Liver (tissue), 9 donors: Measurements from ENCODE around the gene PDX1. TPM values are rescaled to one million over a fixed set of nuclear protein-coding genes. Genes with fewer than 3 reads are reported as not detected.

Experiments
- DNase-seq: peaks from one replicate; pipeline ENCODE4 v3.0.0-alpha.2; 2017; ENCODE audit warnings: low spot score
- H3K27ac ChIP-seq, 2 donors: one replicate each; pipeline ENCODE4 v1.7.0; 2013; ENCODE audit warnings: inconsistent platforms in 2 of 2, low read length in 2 of 2, control low read depth in 1 of 2, low read depth in 1 of 2, mild to moderate bottlenecking in 1 of 2
- H3K27me3 ChIP-seq, 4 donors: one replicate each; pipeline versions ENCODE4 v1.6.1 to v1.7.0; 2013; ENCODE audit warnings: low read length in 3 of 4, inconsistent platforms in 1 of 4, mild to moderate bottlenecking in 1 of 4, moderate library complexity in 1 of 4; ENCODE audit not compliant: control insufficient read depth in 4 of 4, insufficient read depth in 4 of 4
- H3K36me3 ChIP-seq, 4 donors: one replicate each; pipeline versions ENCODE4 v1.6.1 to v1.7.0; 2013; ENCODE audit warnings: low read length in 3 of 4, mild to moderate bottlenecking in 3 of 4, low read depth in 1 of 4, moderate library complexity in 1 of 4; ENCODE audit not compliant: control insufficient read depth in 4 of 4, insufficient read depth in 3 of 4
- H3K4me1 ChIP-seq, 4 donors: one replicate each; pipeline versions ENCODE4 v1.6.1 to v1.7.0; 2013; ENCODE audit warnings: low read length in 3 of 4, mild to moderate bottlenecking in 3 of 4, moderate library complexity in 1 of 4; ENCODE audit not compliant: control insufficient read depth in 4 of 4, insufficient read depth in 4 of 4
- H3K4me3 ChIP-seq, 3 donors: one replicate each; pipeline versions ENCODE4 v1.6.1 to v1.7.0; 2013; ENCODE audit warnings: low read length in 3 of 3, control low read depth in 1 of 3, low read depth in 1 of 3, mild to moderate bottlenecking in 1 of 3
- H3K9ac ChIP-seq, 2 donors: one replicate each; pipeline ENCODE4 v1.7.0; 2013; ENCODE audit warnings: low read length in 2 of 2, mild to moderate bottlenecking in 2 of 2, moderate library complexity in 2 of 2, control low read depth in 1 of 2, low read depth in 1 of 2
- H3K9me3 ChIP-seq, 4 donors: one replicate each; pipeline versions ENCODE4 v1.6.1 to v1.7.0; 2013; ENCODE audit warnings: low read length in 3 of 4; ENCODE audit not compliant: control insufficient read depth in 4 of 4
- ATF3 ChIP-seq: IDR thresholded peaks from 2 replicates; pipeline ENCODE4 v1.6.1; 2016; ENCODE audit warnings: antibody characterized with exemption
- EGR1 ChIP-seq, 2 donors: IDR thresholded peaks; 2 replicates each; pipeline ENCODE4 v1.6.1; 2016 to 2018; ENCODE audit warnings: antibody characterized with exemption in 2 of 2, low read depth in 2 of 2
- FOXA1 ChIP-seq: IDR thresholded peaks from 2 replicates; pipeline ENCODE4 v1.6.1; 2016; ENCODE audit warnings: antibody characterized with exemption
- FOXA2 ChIP-seq: IDR thresholded peaks from 2 replicates; pipeline ENCODE4 v1.6.1; 2016; ENCODE audit warnings: antibody characterized with exemption
- GABPA ChIP-seq, 2 donors: IDR thresholded peaks in 1 of 2; conservative IDR thresholded peaks in 1 of 2; 2 replicates each; pipeline ENCODE4 v1.6.1; 2016; ENCODE audit warnings: antibody characterized with exemption in 2 of 2, mild to moderate bottlenecking in 1 of 2, moderate library complexity in 1 of 2
- HNF4A ChIP-seq, 2 donors: conservative IDR thresholded peaks; 2 replicates each; pipeline ENCODE4 v1.6.1; 2016; ENCODE audit warnings: antibody characterized with exemption in 2 of 2, mild to moderate bottlenecking in 2 of 2
- HNF4G ChIP-seq: IDR thresholded peaks from 2 replicates; pipeline ENCODE4 v1.6.1; 2016; ENCODE audit warnings: antibody characterized with exemption
- JUND ChIP-seq, 2 donors: IDR thresholded peaks; 2 replicates each; pipeline ENCODE4 v1.6.1; 2016; ENCODE audit warnings: antibody characterized with exemption in 2 of 2
- MAX ChIP-seq: IDR thresholded peaks from 2 replicates; pipeline ENCODE4 v1.6.1; 2016; ENCODE audit warnings: antibody characterized with exemption
- RAD21 ChIP-seq, 2 donors: IDR thresholded peaks; 2 replicates each; pipeline ENCODE4 v1.6.1; 2016; ENCODE audit warnings: antibody characterized with exemption in 2 of 2, mild to moderate bottlenecking in 2 of 2
- RXRA ChIP-seq, 2 donors: IDR thresholded peaks; 2 replicates each; pipeline ENCODE4 v1.6.1; 2017 to 2018; ENCODE audit warnings: antibody characterized with exemption in 2 of 2, mild to moderate bottlenecking in 1 of 2
- SP1 ChIP-seq: IDR thresholded peaks from 2 replicates; pipeline ENCODE4 v1.6.1; 2018; ENCODE audit warnings: antibody characterized with exemption, mild to moderate bottlenecking
- TAF1 ChIP-seq: conservative IDR thresholded peaks from 2 replicates; pipeline ENCODE4 v1.6.1; 2016; ENCODE audit warnings: antibody characterized with exemption, mild to moderate bottlenecking
- YY1 ChIP-seq: IDR thresholded peaks from 2 replicates; pipeline ENCODE4 v1.6.1; 2016; ENCODE audit warnings: antibody characterized with exemption, mild to moderate bottlenecking
- WGBS: extraction: QIAGEN DNeasy Blood & Tissue Kit; methylation state at CpG from one replicate; pipeline ENCODE4 v1.1.7; 2013; 5-methylcytosine and 5-hydroxymethylcytosine counted together
- polyA plus RNA-seq, 2 donors: library from polyadenylated mRNA; stranded (reverse) in 1 of 2; unstranded in 1 of 2; fragments of 200-250 nt in 1 of 2; fragments of >200 nt in 1 of 2; fragmentation: Nextera tagmentation in 1 of 2; extraction: Ambion mirVana in 1 of 2; gene quantifications; one replicate each; pipeline versions ENCODE4 v1.2.1 to v1.2.3, GENCODE V29; 2013 to 2015
- total RNA-seq, 2 donors: library from RNA; depleted of rRNA; stranded (reverse); fragments of >200 nt; gene quantifications; one replicate each; pipeline ENCODE4 v1.2.3, GENCODE V29; 2014
- TF ChIP-seq, protein P1 (sequence below): IDR thresholded peaks from 2 replicates; pipeline ENCODE4 v1.6.1; 2016; ENCODE audit warnings: antibody characterized with exemption
- TF ChIP-seq, protein P2 (sequence below): IDR thresholded peaks from 2 replicates; pipeline ENCODE4 v1.6.1; 2016; ENCODE audit warnings: antibody characterized with exemption, mild to moderate bottlenecking
- TF ChIP-seq, protein P3 (sequence below): fragments of 150-350 bp; IDR thresholded peaks from 2 replicates; pipeline ENCODE4 v1.5.1; 2017; ENCODE audit warnings: improper control_type of control experiment, low read depth, low read length; ENCODE audit not compliant: missing input control
- donor health status: healthy.
- donor health status: healthy.
- donor health status: healthy.
- donor health status: healthy.
- donor health status: healthy.

Gene PDX1
- total and polyA plus RNA-seq, 4 donors = 0.08 to 0.16 (median 0.10) TPM; not detected in 1

DNA sequence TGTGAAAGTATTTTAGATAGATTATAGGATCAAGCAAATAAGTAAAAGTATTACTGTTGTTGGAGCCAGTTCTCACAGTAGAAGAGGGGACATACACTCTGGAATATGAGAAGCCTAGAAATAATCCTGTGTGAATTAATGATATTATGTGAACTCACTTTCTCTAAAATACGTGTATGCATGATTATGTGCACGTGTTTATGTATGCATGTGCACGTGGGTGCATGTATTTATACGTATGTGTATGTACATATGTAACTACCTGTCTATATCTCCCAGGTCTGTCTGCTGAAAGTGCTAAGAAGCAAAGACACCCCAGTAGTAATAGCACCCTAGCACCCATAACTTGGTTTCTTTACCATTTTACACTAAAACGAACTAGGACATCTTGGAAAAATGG lies 41.5 kb upstream of the PDX1 start:
- peaks cover 0 to 4% (median under 1%) of the 10 kb centered on the region in 4 donors for H3K27me3 ChIP-seq
- no peak overlapping the region for H3K27ac ChIP-seq
- no peaks in the 10 kb centered on the region for H3K36me3 ChIP-seq
- DNase-seq = no peak
- no peaks in the 10 kb centered on the region for H3K9me3 ChIP-seq
- no peak overlapping the region for H3K4me3 ChIP-seq
- TF ChIP-seq SP1 (no peak), HNF4A (conservative IDR thresholded peaks at IDR 0.05) (no peak), FOXA1 (no peak), JUND (IDR thresholded peaks at IDR 0.05) (no peak), EGR1 (IDR thresholded peaks at IDR 0.05; ENCODE audit: low read depth in 2 of 2) (no peak), RXRA (IDR thresholded peaks at IDR 0.05) (no peak), FOXA2 (no peak), YY1 (no peak), RAD21 (IDR thresholded peaks at IDR 0.05) (no peak), GABPA (IDR thresholded peaks at IDR 0.05 in 1 of 2, conservative IDR thresholded peaks at IDR 0.05 in 1 of 2) (no peak), MAX (no peak)
- TF ChIP-seq, protein P1, sequence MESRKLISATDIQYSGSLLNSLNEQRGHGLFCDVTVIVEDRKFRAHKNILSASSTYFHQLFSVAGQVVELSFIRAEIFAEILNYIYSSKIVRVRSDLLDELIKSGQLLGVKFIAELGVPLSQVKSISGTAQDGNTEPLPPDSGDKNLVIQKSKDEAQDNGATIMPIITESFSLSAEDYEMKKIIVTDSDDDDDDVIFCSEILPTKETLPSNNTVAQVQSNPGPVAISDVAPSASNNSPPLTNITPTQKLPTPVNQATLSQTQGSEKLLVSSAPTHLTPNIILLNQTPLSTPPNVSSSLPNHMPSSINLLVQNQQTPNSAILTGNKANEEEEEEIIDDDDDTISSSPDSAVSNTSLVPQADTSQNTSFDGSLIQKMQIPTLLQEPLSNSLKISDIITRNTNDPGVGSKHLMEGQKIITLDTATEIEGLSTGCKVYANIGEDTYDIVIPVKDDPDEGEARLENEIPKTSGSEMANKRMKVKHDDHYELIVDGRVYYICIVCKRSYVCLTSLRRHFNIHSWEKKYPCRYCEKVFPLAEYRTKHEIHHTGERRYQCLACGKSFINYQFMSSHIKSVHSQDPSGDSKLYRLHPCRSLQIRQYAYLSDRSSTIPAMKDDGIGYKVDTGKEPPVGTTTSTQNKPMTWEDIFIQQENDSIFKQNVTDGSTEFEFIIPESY = no peak
- TF ChIP-seq, protein P2, sequence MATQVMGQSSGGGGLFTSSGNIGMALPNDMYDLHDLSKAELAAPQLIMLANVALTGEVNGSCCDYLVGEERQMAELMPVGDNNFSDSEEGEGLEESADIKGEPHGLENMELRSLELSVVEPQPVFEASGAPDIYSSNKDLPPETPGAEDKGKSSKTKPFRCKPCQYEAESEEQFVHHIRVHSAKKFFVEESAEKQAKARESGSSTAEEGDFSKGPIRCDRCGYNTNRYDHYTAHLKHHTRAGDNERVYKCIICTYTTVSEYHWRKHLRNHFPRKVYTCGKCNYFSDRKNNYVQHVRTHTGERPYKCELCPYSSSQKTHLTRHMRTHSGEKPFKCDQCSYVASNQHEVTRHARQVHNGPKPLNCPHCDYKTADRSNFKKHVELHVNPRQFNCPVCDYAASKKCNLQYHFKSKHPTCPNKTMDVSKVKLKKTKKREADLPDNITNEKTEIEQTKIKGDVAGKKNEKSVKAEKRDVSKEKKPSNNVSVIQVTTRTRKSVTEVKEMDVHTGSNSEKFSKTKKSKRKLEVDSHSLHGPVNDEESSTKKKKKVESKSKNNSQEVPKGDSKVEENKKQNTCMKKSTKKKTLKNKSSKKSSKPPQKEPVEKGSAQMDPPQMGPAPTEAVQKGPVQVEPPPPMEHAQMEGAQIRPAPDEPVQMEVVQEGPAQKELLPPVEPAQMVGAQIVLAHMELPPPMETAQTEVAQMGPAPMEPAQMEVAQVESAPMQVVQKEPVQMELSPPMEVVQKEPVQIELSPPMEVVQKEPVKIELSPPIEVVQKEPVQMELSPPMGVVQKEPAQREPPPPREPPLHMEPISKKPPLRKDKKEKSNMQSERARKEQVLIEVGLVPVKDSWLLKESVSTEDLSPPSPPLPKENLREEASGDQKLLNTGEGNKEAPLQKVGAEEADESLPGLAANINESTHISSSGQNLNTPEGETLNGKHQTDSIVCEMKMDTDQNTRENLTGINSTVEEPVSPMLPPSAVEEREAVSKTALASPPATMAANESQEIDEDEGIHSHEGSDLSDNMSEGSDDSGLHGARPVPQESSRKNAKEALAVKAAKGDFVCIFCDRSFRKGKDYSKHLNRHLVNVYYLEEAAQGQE = no peak
- H3K4me1 ChIP-seq = no peaks in the 10 kb centered on the region
- 79% methylated on average over 5 of the region's 5 CpGs for WGBS
- H3K9ac ChIP-seq = no peak overlapping the region

DNA sequence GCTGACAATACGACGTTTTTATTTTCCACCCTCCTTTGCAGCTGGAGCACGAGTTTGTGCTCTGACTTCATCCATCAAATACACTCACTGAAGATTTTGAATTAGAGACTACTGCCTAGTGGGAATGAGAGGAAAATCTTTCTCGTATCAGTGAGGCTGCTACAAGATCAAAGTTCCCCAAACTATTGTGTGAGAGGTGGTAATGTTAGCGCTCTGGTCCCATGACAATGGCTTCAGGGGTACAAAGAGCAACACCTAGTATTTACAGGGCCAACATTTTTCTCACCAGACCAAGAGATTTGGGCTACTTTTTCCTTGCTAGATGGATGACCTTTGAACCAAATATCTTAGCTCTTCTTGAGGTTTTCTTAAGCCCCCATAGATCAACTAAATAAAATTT lies 30.3 kb upstream of the PDX1 start:
- Histone ChIP-seq H3K4me1 (no peaks in the 10 kb centered on the region), H3K27me3 (peaks cover 0 to 2% (median 0%) of the 10 kb centered on the region in 4 donors), H3K9ac (no peak overlapping the region), H3K9me3 (peaks cover 0 to 4% (median 0%) of the 10 kb centered on the region in 4 donors), H3K4me3 (no peak overlapping the region), H3K36me3 (no peaks in the 10 kb centered on the region), H3K27ac (no peak overlapping the region)
- DNase-seq = no peak
- 29% methylated on average over 5 of the region's 5 CpGs for WGBS
- no peak for TF ChIP-seq MAX
- TF ChIP-seq, protein P3, sequence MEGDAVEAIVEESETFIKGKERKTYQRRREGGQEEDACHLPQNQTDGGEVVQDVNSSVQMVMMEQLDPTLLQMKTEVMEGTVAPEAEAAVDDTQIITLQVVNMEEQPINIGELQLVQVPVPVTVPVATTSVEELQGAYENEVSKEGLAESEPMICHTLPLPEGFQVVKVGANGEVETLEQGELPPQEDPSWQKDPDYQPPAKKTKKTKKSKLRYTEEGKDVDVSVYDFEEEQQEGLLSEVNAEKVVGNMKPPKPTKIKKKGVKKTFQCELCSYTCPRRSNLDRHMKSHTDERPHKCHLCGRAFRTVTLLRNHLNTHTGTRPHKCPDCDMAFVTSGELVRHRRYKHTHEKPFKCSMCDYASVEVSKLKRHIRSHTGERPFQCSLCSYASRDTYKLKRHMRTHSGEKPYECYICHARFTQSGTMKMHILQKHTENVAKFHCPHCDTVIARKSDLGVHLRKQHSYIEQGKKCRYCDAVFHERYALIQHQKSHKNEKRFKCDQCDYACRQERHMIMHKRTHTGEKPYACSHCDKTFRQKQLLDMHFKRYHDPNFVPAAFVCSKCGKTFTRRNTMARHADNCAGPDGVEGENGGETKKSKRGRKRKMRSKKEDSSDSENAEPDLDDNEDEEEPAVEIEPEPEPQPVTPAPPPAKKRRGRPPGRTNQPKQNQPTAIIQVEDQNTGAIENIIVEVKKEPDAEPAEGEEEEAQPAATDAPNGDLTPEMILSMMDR = no peak
- TF ChIP-seq HNF4G = no peak
- no peak for TF ChIP-seq FOXA2
- TF ChIP-seq TAF1 = no peak
- no peak for TF ChIP-seq EGR1 (IDR thresholded peaks at IDR 0.05; ENCODE audit: low read depth in 2 of 2)
- no peak for TF ChIP-seq SP1
- TF ChIP-seq HNF4A (conservative IDR thresholded peaks at IDR 0.05) = no peak
- TF ChIP-seq, protein P2 = no peak
- TF ChIP-seq, protein P1 = no peak
- TF ChIP-seq RAD21 (IDR thresholded peaks at IDR 0.05) = no peak
- no peak for TF ChIP-seq RXRA (IDR thresholded peaks at IDR 0.05)
- no peak for TF ChIP-seq ATF3
- no peak for TF ChIP-seq JUND (IDR thresholded peaks at IDR 0.05)
- no peak for TF ChIP-seq YY1
